HG03565 (cell line): ENCODE results near the gene CDK17.
"Not testable (repeated sequence)": the region's sequence is repeated elsewhere in the genome, so short reads cannot be mapped to it uniquely, and the experiment has no call there.

Experiments
- ATAC-seq: cut with Tn5 transposase; IDR thresholded peaks from one replicate; pipeline ENCODE4 v1.9.1; 2021; ENCODE audit warnings: mild to moderate bottlenecking, moderate library complexity; ENCODE audit not compliant: unreplicated experiment

CDK17 gene

DNA sequence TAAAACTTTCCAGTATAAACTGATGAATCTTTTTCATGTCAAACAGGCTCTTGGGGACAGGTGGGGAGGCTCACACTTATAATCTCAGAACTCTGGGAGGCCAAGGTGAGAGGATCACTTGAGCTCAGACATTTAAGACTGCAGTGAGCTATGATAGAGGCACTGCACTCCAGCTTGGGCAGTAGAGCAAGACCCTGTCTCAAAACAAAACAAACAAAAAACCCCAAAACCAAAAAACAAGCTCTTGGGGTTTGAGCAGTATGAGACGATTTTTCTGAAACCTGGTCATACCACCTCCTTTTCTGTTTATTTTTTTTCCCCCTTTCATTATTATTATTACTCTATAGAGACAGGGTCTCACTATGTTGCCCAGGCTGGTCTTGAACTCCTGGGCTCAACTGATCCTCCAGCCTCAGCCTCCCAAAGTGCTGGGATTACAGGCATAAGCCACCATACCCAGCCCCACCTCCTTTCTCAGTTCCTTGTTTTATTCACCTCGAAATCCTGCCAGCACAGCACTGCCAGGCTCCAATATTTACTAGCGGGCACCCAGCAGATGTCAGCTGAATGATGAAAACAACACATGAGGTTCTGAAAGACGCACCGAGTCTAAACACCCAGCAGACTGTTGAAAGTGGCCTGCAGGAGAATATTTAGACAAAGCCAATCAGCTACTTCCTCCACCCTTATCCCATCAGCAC lies 19.5 kb upstream of the CDK17 start:
- ATAC-seq = no peak

DNA sequence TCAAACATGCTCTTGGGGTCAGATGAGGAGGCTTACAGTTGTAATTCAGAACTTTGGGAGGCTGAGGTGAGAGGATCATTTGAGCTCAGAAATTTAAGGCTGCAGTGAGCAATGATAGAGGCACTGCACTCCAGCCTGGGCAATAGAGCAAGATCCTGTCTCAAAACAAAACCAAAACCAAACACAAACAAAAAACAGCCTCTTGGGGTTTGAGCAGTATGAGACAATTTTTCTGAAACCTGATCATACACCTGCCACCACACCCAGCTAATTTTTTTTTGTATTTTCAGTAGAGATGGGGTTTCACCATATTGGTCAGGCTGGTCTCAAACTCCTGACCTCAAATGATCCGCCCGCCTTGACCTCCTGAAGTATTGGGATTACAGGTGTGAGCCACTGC lies 17.4 kb upstream of the CDK17 start:
- ATAC-seq = peak; percentile 56

DNA sequence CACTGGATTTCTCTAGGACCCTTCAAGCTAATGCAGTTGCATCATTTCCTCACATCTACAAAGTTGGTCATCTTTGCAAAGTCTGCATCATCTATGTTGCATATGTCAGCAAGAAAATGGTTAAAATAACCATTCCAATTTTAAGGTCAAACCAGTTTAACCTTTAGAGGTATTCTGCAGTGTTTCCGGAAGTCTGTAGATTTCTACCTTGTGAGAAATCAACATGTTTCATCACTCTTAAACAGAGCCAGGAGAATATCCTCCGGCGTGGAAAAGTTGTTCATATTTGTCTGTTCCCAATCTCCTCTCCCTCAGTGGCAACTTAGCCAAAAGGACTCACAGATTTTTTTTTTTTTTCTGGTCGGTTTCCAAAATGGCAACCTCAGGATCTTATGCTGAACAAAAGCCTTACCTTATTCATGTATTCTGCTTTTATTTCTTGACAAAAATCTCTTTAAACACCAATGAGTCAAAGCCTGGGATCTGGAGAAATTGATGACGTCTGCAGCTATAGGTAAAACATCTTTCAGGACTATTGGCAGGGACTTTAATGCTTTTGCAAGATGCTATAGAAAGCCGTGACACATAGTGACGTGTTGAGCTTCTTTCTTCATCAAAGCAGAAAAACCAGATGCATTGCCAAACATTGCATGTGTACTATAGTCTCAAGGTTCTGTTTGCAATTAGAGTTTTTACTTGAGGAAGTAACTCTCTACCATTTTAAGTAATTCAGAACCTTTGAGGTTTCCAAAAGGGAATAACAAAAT lies 16.0 kb upstream of the CDK17 start:
- ATAC-seq = no peak

DNA sequence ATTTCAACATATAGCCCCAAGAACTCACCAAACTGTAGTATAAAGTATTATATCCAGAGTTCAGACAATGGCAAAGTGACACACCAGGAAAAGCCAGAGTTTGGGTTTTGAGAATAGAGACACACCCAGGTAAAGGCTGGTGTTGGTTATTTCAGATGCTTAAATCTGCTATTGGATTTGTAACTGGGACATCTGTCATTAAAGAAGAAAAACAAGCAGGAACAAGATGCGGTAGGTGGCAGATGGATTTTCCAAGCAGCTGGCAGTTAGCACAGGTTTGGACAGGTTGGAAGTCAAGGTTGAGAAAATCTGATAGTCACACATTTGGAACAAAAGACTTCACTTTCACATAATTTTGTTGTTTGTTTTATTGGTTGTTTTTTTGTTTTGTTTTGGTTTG lies 14.4 kb upstream of the CDK17 start:
- ATAC-seq = no peak

DNA sequence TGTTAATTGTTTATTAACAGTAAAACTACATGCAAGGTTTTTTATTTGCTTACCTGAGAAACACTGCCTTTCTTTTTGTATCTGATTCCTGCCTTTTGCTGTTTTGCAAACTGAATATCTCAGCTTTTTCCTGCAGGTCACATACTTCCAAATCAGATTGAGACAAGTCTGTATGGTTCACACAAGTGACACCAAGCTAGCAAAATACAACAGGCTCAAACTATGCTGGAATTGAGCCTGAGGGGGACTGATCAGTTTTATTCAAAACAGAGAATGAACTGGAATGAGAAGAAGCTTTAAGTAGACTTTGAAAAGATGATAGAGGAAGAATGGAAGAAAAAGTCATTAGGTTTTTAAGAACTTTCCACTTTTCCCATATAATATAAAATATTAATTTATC lies 12.2 kb upstream of the CDK17 start:
- ATAC-seq = no peak

DNA sequence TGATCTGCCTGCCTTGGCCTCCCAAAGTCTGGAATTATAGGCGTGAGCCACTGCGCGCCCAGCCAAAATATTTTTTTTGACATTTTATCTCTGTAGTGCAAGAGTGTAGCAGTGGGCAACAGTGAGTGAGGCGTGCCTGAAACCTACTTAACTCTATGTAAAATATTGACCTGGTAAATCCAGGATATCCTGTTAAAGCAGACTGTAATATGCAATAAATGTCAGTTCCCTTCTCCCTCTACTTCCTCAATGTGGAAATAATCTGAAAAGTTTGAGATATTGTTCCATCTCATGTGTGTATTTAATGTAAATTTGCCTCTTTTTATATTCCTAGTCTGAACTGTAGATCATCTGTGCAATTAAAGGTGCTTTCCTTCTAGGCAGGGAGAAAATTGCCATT lies 9.5 kb upstream of the CDK17 start:
- no peak for ATAC-seq

DNA sequence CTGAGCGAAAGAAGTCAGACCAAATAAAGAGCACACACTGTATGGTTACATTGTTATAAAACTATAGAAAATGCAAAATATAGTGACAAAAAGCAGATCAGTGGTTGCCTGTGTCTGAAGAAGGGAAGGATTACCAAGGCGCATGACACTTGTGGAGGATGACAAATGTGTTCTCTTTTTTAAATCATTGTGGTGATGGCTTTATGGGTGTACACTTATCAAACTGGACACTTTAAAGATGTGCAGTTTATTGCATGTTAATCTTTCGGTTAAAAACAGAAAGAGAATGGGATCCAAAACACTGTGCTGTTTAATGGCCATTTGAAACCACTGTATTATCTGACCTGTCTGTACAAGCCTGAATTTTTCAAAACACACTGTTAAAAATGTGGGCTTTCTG lies 8.8 kb upstream of the CDK17 start:
- no peak for ATAC-seq

DNA sequence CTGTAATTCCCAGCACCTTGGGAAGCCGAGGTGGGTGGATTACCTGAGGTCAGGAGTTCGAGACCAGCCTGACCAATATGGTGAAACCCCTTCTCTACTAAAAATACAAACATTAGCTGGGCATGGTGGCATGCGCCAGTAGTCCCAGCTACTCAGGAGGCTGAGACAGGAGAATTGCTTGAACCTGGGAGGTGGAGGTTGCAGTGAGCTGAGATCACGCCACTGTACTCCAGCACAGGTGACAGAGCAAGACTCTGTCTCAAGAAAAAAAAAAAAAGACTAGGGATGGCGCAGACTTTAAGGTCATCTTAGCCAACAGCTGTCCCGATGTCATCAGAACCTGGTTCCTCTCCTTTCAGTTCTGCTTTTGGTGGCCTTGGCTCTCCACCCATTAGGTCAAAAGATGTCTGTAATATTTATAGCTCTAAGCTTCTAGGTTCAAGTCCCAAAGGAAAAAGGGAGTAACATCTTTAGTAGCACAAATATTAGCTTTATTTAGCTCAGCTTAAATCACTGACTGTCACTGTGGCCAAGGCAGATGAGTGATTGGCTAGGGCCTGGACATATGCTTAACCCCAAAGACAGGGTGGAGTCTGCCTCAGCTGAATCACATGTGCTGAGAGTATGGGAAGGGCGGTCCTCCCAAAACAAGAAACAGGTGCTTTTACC lies 7.3 kb upstream of the CDK17 start:
- peak; percentile 94 for ATAC-seq

DNA sequence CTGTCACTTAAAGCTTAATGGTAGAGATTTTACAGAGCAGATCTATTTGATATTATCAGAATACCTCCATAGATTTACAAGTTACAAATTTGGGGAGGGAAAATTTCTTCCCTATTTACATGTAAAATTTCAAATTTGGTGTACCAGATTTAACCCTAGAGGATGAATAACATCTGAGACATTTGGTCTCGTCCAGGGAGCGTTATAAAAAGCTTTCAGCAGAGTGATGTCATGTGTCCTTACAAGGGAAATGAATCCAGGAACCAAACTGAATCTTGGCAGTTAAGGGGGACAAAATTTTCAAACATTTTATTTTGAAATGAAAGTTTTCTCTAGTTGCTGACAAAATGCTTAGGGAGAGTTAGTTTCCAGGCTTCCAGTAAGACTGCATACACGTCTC lies 4.5 kb upstream of the CDK17 start:
- ATAC-seq = no peak

DNA sequence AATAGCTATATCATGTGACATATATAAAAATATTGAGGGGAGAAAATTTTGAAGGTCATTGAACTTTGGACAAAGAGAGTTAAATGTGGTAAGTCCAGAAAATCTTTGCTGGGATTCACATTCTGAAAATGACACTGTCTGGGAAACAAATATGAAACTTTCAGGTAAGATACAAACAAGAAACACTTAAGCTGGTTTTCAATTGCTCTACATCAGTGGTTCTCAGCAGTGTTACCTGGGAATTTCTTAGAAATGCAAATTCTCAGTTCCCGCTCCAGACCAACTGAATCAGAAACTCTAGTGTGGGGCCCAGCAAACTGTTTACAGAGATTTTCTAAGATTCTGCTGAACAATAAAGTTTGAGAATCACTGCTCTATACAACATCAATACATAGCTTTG lies 3.6 kb upstream of the CDK17 start:
- no peak for ATAC-seq

DNA sequence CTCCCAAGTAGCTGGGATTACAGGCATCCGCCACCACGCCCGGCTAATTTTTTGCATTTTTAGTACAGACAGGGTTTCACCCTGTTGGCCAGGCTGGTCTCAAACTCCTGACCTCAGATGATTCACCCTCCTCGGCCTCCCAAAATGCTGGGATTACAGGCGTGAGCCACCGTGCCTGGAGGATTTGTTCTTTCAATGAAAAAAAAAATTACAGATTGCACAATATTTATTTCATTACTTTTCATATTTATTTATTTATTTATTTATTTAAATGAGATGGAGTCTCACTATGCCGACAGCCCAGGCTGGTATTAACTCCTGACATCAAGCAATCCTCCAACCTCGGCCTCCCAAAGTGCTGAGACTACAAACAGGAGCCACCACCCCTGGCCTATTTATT lies 2.3 kb upstream of the CDK17 start:
- ATAC-seq = not testable (repeated sequence)

DNA sequence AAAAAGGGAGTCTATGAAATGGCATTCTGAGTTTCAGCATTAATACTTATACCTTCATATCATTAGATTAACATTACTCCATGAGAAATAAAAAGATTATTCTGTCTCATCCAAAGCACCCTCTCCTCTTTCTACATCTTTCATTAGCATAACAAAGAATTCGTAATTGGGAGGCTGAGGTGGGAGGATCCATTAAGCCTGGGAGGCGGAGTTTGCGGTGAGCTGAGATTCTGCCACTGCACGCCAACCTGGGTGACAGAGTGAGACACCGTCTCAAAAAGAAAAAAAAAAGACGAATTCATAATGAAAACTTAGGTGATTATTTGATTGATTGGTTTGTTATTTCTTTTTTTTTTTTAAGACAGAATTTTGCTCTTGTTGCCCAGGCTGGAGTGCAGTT lies 1.8 kb upstream of the CDK17 start:
- no peak for ATAC-seq

DNA sequence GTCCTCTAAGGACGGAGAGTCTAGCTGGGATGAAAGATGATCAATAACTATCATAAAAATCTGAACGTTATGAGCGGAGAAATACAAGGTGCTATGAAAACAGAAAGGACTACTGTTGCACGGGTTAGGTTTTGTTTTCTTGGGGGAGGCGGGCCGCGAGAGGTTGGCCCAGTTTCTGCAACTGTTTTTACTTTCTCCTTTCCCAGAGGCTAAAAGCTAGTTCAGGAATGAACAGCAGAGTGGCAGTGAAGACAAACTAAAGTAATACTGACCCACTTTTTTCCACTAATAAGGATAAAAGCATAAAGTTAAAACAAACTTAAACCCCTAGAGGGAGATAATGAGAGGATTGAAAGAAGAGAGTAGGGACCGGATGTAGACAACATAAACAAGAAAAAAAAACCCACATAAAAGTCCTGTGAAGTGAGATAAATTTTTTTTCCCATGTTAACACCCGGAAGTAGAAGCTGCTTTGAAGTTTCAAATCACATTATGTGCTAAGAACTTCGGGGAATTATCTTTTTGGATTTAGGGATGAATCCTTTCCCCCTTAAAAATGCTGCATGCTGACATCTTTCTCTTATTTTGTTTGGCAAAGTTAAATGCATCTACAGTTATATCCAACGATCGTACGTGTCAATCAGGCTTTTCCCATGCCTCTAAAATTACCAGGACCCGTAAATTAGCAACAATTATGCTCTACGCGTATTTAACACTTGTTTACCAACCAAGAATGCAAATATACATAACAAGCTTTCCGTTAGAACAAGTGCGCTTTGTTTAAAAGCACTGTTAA lies 1.0 kb upstream of the CDK17 start:
- ATAC-seq = peak; percentile 24

DNA sequence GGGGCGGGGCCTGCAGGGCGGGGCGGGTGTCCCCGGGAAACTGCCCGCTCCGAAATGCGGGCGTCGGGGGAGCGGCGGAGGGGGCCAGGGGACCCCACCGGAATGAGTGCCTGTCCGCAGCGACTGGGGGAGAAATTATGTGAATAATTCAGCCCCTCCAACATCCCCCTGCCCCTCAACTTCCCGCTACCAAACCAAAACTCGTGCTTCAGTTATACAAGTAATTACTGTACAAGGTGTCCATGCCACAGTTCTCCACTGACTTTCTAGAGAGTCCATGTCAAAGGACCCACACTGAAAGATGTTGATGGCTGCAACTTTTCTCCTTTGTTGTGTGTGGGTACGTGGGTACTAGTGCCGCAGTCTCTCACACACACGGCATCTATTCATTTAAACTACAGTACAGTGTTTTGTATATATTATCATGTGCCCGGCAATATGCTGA lies 414 bp upstream of the CDK17 start:
- ATAC-seq = no peak

DNA sequence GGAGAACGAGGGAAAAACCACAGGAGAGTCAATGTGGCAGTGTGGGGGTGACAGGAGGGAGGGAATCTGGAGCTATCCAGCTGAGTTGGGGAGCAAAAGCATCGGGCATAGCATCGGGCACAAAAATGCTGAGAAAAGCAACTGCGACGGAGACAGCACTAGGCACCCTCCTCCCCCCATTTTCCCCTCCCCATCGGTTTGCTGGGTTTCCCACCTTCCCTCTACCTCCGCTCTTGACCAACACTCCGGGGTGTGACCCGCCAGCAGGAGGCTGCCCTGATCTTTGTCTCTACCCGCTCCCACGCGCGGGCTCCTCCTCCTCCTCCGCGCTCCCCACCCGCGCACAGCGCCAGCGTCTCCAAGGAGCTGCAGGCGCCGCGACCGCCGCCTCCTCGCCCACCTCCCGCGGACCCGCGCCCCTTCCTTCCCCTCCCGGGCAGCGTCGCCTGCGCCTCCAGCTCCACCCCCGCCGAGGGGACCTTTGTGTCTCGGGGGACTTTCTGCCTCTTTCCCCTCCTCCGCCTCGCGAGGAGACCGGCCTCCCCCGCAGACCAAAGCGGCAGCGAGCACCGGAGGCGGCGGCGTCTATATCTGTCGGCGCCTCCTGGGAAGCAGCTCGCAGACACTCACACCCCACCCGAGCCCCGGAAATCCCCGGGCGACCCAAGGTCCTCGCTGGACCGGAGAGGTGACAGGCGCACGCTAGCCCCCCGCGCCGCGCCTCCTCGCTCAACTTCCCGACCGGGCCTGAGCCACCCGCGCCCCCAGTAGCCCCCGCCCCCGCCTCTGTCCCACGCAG lies 920 bp downstream of the CDK17 start:
- peak; percentile 24 for ATAC-seq

DNA sequence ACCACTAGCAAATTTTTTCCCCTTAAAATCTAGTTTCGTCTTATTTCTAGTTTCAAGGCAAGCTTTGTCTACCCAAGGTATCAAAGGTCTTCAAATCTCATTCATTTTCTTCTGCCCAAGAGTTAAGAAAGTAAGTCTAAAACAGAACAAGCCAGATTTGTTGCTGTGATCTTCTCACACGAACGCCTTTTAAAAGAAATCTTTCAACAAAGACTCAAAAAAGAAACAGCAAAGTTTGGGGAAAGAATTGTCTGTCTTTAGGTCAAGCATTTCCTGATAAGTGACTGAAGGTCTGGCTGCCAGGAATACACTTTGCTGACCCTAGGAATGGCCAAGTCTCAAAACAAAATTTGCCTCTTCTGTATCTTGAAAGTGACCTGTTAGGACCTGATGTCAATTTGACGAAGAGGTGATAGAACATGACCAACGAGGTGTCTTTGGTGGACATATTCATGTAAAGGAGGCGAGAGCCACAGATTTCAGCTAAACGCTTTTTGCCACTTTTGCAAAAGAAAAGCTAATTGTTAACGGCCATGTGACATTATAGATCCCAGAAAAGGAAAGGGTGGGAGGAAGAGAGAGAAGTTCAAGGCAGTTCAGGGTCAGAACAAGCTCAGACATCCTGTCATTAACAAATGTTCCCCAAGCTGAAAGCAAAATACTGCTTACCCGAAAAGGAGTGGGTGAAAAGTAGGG lies 1.7 kb downstream of the CDK17 start:
- ATAC-seq = no peak

DNA sequence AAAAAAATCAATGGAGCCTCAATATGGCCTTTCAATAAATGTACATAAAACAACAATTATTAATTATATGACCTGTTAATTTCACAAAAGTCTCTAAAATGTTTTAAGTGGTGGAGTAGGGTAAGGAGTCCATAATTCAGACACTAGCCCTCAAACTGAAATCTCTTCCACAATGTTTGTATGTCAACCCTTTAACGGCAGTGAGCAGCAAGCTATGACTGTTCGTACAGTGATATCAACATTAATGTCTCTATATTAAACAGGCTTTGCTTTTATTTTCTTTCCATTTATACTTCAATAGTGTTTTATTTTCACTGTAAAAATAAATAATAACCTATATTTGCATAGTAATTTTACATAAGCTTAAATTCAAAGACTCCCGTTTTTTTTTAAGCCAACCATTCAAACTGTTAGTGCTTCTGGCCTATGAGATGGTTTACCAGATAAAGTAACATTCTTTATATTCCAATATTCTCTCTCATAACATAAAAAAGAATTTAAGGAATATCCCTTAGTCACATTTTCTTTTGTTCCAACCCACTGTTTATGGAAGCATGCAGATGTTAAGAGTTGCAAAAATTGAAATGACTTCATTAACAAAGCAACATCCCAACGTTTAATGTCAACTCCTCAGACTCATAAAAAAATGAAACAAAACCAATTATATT lies 2.3 kb downstream of the CDK17 start:
- ATAC-seq = no peak

DNA sequence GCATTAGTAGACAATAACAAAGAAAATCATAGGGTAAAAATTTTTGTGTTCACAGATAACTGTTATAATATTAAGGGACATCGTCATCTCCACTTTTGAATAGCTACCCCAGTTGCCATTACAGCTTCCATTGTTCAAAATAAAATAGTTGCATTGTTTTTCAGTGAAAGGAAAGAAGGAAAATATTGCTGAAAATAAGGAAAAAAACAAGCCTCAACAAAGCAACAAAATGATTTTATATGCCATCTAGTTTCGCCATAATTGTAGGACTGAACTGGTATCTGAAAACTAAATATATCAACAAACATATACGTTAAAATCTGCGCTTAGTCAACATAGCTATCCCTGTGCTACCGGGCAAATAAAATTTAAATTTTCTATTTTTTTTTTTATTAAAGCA lies 3.3 kb downstream of the CDK17 start:
- no peak for ATAC-seq

DNA sequence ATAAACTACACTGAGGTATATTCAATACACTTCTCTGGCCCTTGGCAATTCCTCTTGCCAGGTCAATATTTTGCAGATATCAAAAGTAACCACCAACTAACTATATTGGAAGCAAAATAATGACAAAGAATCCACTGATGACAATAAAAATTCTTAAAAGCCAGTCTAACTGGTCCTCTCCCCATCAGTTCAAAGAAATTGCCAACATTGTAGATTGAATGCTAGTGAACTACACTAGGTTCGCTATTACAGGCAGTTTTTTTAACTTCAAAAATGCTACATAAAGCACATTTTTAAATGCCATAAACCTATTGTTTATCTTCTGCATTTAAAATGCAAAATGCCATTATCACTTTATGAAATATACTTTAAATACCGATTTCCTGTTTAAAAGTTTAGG lies 4.0 kb downstream of the CDK17 start:
- ATAC-seq = no peak
